GM12878 (cell line): ENCODE data around the gene PHPT1. TPM values are rescaled to one million over a fixed set of nuclear protein-coding genes. Genes with fewer than 3 reads are reported as not detected.

Source experiments
- ATAC-seq: fragments of 200-7000 bp; cut with Tn5 transposase; 3 replicates; pipeline ENCODE4 v1.9.1; 2020; ENCODE audit warnings: mild to moderate bottlenecking, moderate library complexity
- BruUV-seq: library from RNA; stranded (reverse); fragments of 400-500 nt; replicated peaks from 2 replicates; lab custom pipeline; 2021; lab: Mats Ljungman, UMichigan
- CTCF ChIA-PET: fragments of 300-600 bp; sonication (Branson Sonifier 250); formaldehyde crosslinking; extraction: SDS; loops from one replicate; lab custom pipeline; 2021; ENCODE audit warnings: inconsistent platforms; lab: Yijun Ruan, JAX
- POLR2A ChIA-PET: fragments of 350-600 bp; formaldehyde crosslinking; extraction: SDS; loops from one replicate; lab custom pipeline; 2021; ENCODE audit warnings: inconsistent platforms; lab: Charles Lee
- RAD21 ChIA-PET: fragments of 300-600 bp; sonication (Branson Sonifier 250); formaldehyde crosslinking; loops from one replicate; lab custom pipeline; 2023; ENCODE audit warnings: antibody characterized with exemption; ENCODE audit not compliant: unreplicated experiment; lab: Charles Lee
- SMC1A ChIA-PET: fragments of 300-600 bp; sonication (Branson Sonifier 250); formaldehyde crosslinking; loops from one replicate; lab custom pipeline; 2023; ENCODE audit not compliant: unreplicated experiment, uncharacterized antibody; lab: Charles Lee
- DNase-seq: peaks from one replicate; pipeline ENCODE4 v3.0.0-alpha.2; 2011; ENCODE audit warnings: low read depth, low spot score
- FAIRE-seq: peaks from 3 replicates; lab custom pipeline; 2011; peaks lifted over from hg19 to GRCh38; lab: Jason Lieb, UNC
- H2AFZ ChIP-seq: 2 replicates; pipeline ENCODE4 v1.6.0; 2011; ENCODE audit warnings: low read depth, low read length, control low read depth; ENCODE audit not compliant: control insufficient read depth
- H3K27ac ChIP-seq: 2 replicates; pipeline ENCODE4 v1.5.1; 2011; ENCODE audit warnings: control low read depth; ENCODE audit not compliant: control insufficient read depth, insufficient read depth
- H3K27me3 ChIP-seq, 2 experiments: replicated peaks in 1 of 2; 2 replicates each; pipeline versions ENCODE4 v1.6.0 to v1.6.1; 2011; ENCODE audit warnings: low read length in 1 of 2; ENCODE audit not compliant: control insufficient read depth in 2 of 2, insufficient read depth in 2 of 2
- H3K36me3 ChIP-seq, 2 experiments: 2 replicates each; pipeline ENCODE4 v1.5.1; 2011; ENCODE audit warnings: low read length in 1 of 2; ENCODE audit not compliant: control insufficient read depth in 2 of 2, insufficient read depth in 2 of 2
- H3K4me1 ChIP-seq: 2 replicates; pipeline ENCODE4 v1.6.1; 2011; ENCODE audit warnings: mild to moderate bottlenecking, low read length, moderate library complexity, mixed read lengths; ENCODE audit not compliant: control insufficient read depth, insufficient read depth
- H3K4me2 ChIP-seq: 2 replicates; pipeline ENCODE4 v1.6.0; 2011; ENCODE audit warnings: control low read depth; ENCODE audit not compliant: control insufficient read depth, insufficient read depth
- H3K4me3 ChIP-seq: fragments of 200-600 bp; sonication (generic); 2 replicates; pipeline ENCODE4 v1.5.1; 2016
- H3K79me2 ChIP-seq: 2 replicates; pipeline ENCODE4 v1.6.0; 2011; ENCODE audit warnings: low read length; ENCODE audit not compliant: control insufficient read depth, insufficient read depth
- H3K9ac ChIP-seq: 2 replicates; pipeline ENCODE4 v1.8.0; 2011; ENCODE audit warnings: low read length, control low read depth, mixed read lengths; ENCODE audit not compliant: control insufficient read depth, insufficient read depth
- H3K9me3 ChIP-seq: replicated peaks from 3 replicates; pipeline ENCODE4 v1.5.1; 2011; ENCODE audit warnings: mild to moderate bottlenecking, low read length; ENCODE audit not compliant: control insufficient read depth, insufficient read depth
- H4K20me1 ChIP-seq: 2 replicates; pipeline ENCODE4 v1.6.0; 2011; ENCODE audit not compliant: control insufficient read depth, insufficient read depth
- EGR1 ChIP-seq, 2 experiments: IDR thresholded peaks; 1 replicate in 1 of 2; 2 replicates in 1 of 2; pipeline ENCODE4 v1.6.1; 2011 to 2012; ENCODE audit warnings: low read depth in 2 of 2, low read length in 2 of 2, borderline replicate concordance in 1 of 2, mild to moderate bottlenecking in 1 of 2, moderate library complexity in 1 of 2
- MEF2B ChIP-seq: fragments of 450-650 bp; IDR thresholded peaks from 2 replicates; pipeline ENCODE4 v1.6.1; 2018; ENCODE audit warnings: mild to moderate bottlenecking, moderate library complexity; ENCODE audit not compliant: partially characterized antibody, poor library complexity, severe bottlenecking
- MLLT1 ChIP-seq: fragments of 450-650 bp; IDR thresholded peaks from 2 replicates; pipeline ENCODE4 v1.6.1; 2016; ENCODE audit warnings: mild to moderate bottlenecking
- MXI1 ChIP-seq: fragments of 150-350 bp; IDR thresholded peaks from 2 replicates; pipeline ENCODE4 v1.6.1; 2011; ENCODE audit warnings: low read depth, mild to moderate bottlenecking, inconsistent platforms, low read length, improper control_type of control experiment
- MYC ChIP-seq: IDR thresholded peaks from 2 replicates; pipeline ENCODE4 v1.6.1; 2011; ENCODE audit warnings: mild to moderate bottlenecking, low read length, moderate library complexity, inconsistent platforms; ENCODE audit not compliant: insufficient read depth, insufficient replicate concordance, insufficient read length, severe bottlenecking
- NR2C1 ChIP-seq: fragments of 450-650 bp; IDR thresholded peaks from 2 replicates; pipeline ENCODE4 v1.6.1; 2017; ENCODE audit warnings: antibody characterized with exemption, mild to moderate bottlenecking, moderate library complexity
- PAX8 ChIP-seq: fragments of 450-650 bp; IDR thresholded peaks from 2 replicates; pipeline ENCODE4 v1.6.1; 2017; ENCODE audit warnings: mild to moderate bottlenecking, moderate library complexity
- RELB ChIP-seq: fragments of 450-650 bp; IDR thresholded peaks from 2 replicates; pipeline ENCODE4 v1.6.1; 2017; ENCODE audit warnings: low read depth, mild to moderate bottlenecking, moderate library complexity
- SMARCA5 ChIP-seq: fragments of 450-650 bp; IDR thresholded peaks from 2 replicates; pipeline ENCODE4 v1.6.1; 2017; ENCODE audit warnings: mild to moderate bottlenecking
- SRF ChIP-seq, 2 experiments: IDR thresholded peaks; 2 replicates each; pipeline ENCODE4 v1.6.1; 2011; ENCODE audit warnings: low read depth in 2 of 2, low read length in 2 of 2, mild to moderate bottlenecking in 1 of 2, moderate library complexity in 1 of 2
- STAT1 ChIP-seq: fragments of 450-650 bp; conservative IDR thresholded peaks from 2 replicates; pipeline ENCODE4 v1.6.1; 2014; ENCODE audit warnings: antibody characterized with exemption, mild to moderate bottlenecking
- TAF1 ChIP-seq: IDR thresholded peaks from 2 replicates; pipeline ENCODE4 v1.6.1; 2011; ENCODE audit warnings: mild to moderate bottlenecking, low read depth, low read length, borderline replicate concordance
- ZBTB11 ChIP-seq: fragments of 450-650 bp; formaldehyde crosslinking; IDR thresholded peaks from 2 replicates; pipeline ENCODE4 v1.5.0; 2022; ENCODE audit warnings: mild to moderate bottlenecking, missing genetic modification characterization
- WGBS: methylation state at CpG from one replicate; pipeline ENCODE4 v1.1.6; 2016; ENCODE audit warnings: low lambda C conversion rate; ENCODE audit not compliant: insufficient replicate concordance, insufficient coverage; ENCODE audit errors: missing lambda C conversion rate; 5-methylcytosine and 5-hydroxymethylcytosine counted together
- in situ Hi-C: fragments of 300-500 bp; cut with MboI; formaldehyde crosslinking; loops from 9 replicates; pipeline ENCODE4 v1.14.3; 2018; ENCODE audit warnings: mixed read lengths
- intact Hi-C: fragments of 100-400 bp; cut with micrococcal nuclease; formaldehyde crosslinking; loops from one replicate; pipeline ENCODE4 v1.14.2; 2022; ENCODE audit not compliant: unreplicated experiment
- polyA plus RNA-seq, 11 experiments: library from polyadenylated mRNA; depleted of rRNA in 4 of 11; unstranded in 6 of 11; stranded (reverse) in 5 of 11; fragments of >200 nt; fragmentation: Nextera tagmentation in 4 of 11; fragmentation: Illumina TruSeq in 1 of 11; extraction: Ambion mirVana in 4 of 11; extraction: Trizol in 1 of 11; gene quantifications; 1 replicate in 1 of 11; 2 replicates in 10 of 11; pipeline versions ENCODE4 v1.2.1 to v1.2.3, GENCODE V29; 2011 to 2016; ENCODE audit warnings: inconsistent platforms in 2 of 11, missing spikeins in 2 of 11, low read depth in 1 of 11
- total RNA-seq, 4 experiments: library from RNA; depleted of rRNA in 3 of 4; stranded (reverse); fragments of >200 nt in 3 of 4; fragmentation: Illumina TruSeq in 1 of 4; extraction: Trizol in 1 of 4; gene quantifications; 2 replicates each; pipeline versions ENCODE4 v1.2.1 to v1.2.3, GENCODE V29; 2013 to 2021

PHPT1 gene
- total and polyA plus RNA-seq, 10 of the 15 experiments (the other 5 are each of a cell fraction or from before 2014, with no cell fraction given), result 56.2 to 323 (median 140) TPM

DNA sequence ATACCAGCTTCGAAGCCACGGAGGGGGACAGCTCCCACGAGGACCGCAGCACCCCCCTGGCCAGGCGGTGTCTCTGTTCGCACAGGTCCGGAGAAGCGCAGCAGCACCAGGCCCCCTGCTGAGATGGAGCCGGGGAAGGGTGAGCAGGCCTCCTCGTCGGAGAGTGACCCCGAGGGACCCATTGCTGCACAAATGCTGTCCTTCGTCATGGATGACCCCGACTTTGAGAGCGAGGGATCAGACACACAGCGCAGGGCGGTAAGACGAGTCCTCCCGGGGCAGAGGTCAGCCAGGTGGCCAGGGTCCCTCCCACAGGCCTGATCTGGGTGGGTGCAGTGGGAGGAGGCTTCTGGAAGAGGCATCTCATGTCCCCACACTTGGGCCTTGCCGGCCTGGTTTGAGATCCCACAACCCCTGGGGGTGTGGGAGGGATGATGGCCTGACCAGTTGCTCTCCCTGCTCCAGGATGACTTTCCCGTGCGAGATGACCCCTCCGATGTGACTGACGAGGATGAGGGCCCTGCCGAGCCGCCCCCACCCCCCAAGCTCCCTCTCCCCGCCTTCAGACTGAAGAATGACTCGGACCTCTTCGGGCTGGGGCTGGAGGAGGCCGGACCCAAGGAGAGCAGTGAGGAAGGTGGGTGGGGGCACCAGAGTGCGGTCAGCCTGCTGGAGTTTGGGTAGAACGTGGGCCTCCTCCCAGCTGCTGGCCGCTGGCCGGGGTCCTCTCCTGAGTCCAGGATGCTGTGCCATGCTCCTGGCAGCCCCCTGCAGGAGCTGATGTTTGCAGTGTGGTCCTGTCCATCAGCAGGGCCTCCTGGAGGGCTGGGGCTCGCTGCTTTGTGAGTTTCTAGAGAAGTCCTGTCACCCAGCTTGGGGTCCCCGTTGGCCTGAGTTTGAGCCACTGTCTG is 9.7 kb upstream of the PHPT1 start:
- Histone ChIP-seq H3K4me3 (no peak overlapping the region), H3K27ac (no peak overlapping the region), H3K9ac (no peak overlapping the region), H3K4me2 (no peak overlapping the region), H3K36me3 (no peaks in the 10 kb centered on the region), H3K27me3 (no peaks in the 10 kb centered on the region), H2AFZ (no peak overlapping the region), H3K4me1 (peaks cover 6% of the 10 kb centered on the region; the same call in 1 of the 2 replicates), H4K20me1 (no peaks in the 10 kb centered on the region; the same call in 1 of the 2 replicates), H3K9me3 (no peaks in the 10 kb centered on the region), H3K79me2 (no peaks in the 10 kb centered on the region)
- WGBS, result 87% methylated on average over 25 of the region's 36 CpGs
- ChIA-PET CTCF (interaction anchor here (0.6 kb wide), 1 partner anchor 88 kb away, joined by 3 read pairs; no protein-coding TSS in a partner anchor), SMC1A (no interaction called here), RAD21 (no interaction called here), POLR2A (no interaction called here)
- DNase-seq (no peak), FAIRE-seq (no peak), ATAC-seq (no peak)
- intact Hi-C loops (no loop called here), in situ Hi-C loops (no loop called here)
- no TSS peak for BruUV-seq
- no peak for TF ChIP-seq MLLT1
- no peak for TF ChIP-seq ZBTB11 (CRISPR knock-in tag)
- no peak for TF ChIP-seq RELB
- TF ChIP-seq NR2C1, result no peak
- no peak for TF ChIP-seq SMARCA5
- no peak for TF ChIP-seq TAF1
- no peak for TF ChIP-seq MXI1
- TF ChIP-seq STAT1, result no peak
- no peak for TF ChIP-seq PAX8
- TF ChIP-seq SRF (IDR thresholded peaks at IDR 0.05; ENCODE audit: low read depth in 2 of 2, low read length in 2 of 2), result no peak
- no peak for TF ChIP-seq MYC
- TF ChIP-seq MEF2B, result no peak
- no peak for TF ChIP-seq EGR1 (IDR thresholded peaks at IDR 0.05; ENCODE audit: borderline replicate concordance in 1 of 2, low read depth in 2 of 2, low read length in 2 of 2)
